ENCODE data around the gene ACAT2. TPM values are rescaled to one million over a fixed set of nuclear protein-coding genes. Genes with fewer than 3 reads are reported as not detected.

The ACAT2 gene
- total and polyA plus RNA-seq, 2 donors (not counting 1 experiment from before 2014, with no cell fraction given), result 6.5 to 31.1 TPM

GRCh38 chr6:159826004-159826403 lies 64.2 kb downstream of the ACAT2 start:
- TF ChIP-seq EZH2 (IDR thresholded peaks at IDR 0.05; ENCODE audit: borderline replicate concordance, insufficient read depth, low read depth, low read length, poor library complexity, severe bottlenecking), result no peak
- no peak for TF ChIP-seq CTCF (IDR thresholded peaks at IDR 0.05)
- Histone ChIP-seq H2AFZ (ENCODE audit: insufficient read depth, low read depth, low read length, poor library complexity, severe bottlenecking) (no peak overlapping the region), H3K4me2 (replicated peaks; ENCODE audit: low read depth, low read length, poor library complexity, severe bottlenecking) (no peak overlapping the region), H3K4me1 (ENCODE audit: control insufficient read depth in 2 of 2, insufficient read depth in 2 of 2, low read length in 2 of 2) (peaks cover 20 to 22% of the 10 kb centered on the region in 2 donors), H3K79me2 (ENCODE audit: control insufficient read depth, insufficient read depth, low read length) (no peaks in the 10 kb centered on the region), H3K27me3 (replicated peaks in 1 of 4; ENCODE audit: control extremely low read depth in 1 of 4, control insufficient read depth in 3 of 4, insufficient read depth in 4 of 4, low read length in 3 of 4) (no peaks in the 10 kb centered on the region), H4K20me1 (ENCODE audit: control insufficient read depth, insufficient read depth, low read length, poor library complexity, severe bottlenecking) (no peaks in the 10 kb centered on the region), H3K36me3 (replicated peaks in 1 of 2; ENCODE audit: control extremely low read depth in 1 of 2, control insufficient read depth in 1 of 2, extremely low read depth in 1 of 2, insufficient read depth in 2 of 2, low read length in 1 of 2) (no peaks in the 10 kb centered on the region), H3K27ac (ENCODE audit: low read length in 2 of 2) (no peak overlapping the region), H3K9ac (ENCODE audit: low read length) (no peak overlapping the region), H3K4me3 (ENCODE audit: control extremely low read depth in 1 of 5, extremely low read depth in 1 of 5, insufficient read depth in 1 of 5, low read depth in 2 of 5, low read length in 4 of 5) (no peak overlapping the region), H3K9me3 (ENCODE audit: control extremely low read depth in 1 of 3, control insufficient read depth in 2 of 3, insufficient read depth in 1 of 3, low read length in 2 of 3) (peaks cover 0 to 7% (median 0%) of the 10 kb centered on the region in 3 donors)
- ATAC-seq (ENCODE audit: low read depth) (no peak), DNase-seq (no peak)
- H3K4me1 Mint-ChIP-seq, result peaks cover 14% of the 10 kb centered on the region
- CTCF ChIA-PET, result no interaction called here
- no peak overlapping the region for H3K27ac Mint-ChIP-seq
- H3K9me3 Mint-ChIP-seq (ENCODE audit: insufficient read depth), result peaks cover 3% of the 10 kb centered on the region
- WGBS (ENCODE audit: insufficient coverage), result 98% methylated on average over 7 of the region's 13 CpGs
- POLR2A ChIA-PET, result no interaction called here
- H3K27me3 Mint-ChIP-seq, result no peaks in the 10 kb centered on the region
- no peak overlapping the region for H3K4me3 Mint-ChIP-seq
- intact Hi-C loops (cut with micrococcal nuclease), result no loop called here

- ATAC-seq (ENCODE audit: low read depth) (no peak), DNase-seq (no peak)
- H3K27me3 ChIP-seq (replicated peaks in 1 of 4; ENCODE audit: control extremely low read depth in 1 of 4, control insufficient read depth in 3 of 4, insufficient read depth in 4 of 4, low read length in 3 of 4), result no peaks in the 10 kb centered on the region
- H3K4me3 Mint-ChIP-seq, result no peak overlapping the region
- H3K79me2 ChIP-seq (ENCODE audit: control insufficient read depth, insufficient read depth, low read length), result no peaks in the 10 kb centered on the region
- no peak overlapping the region for H3K4me3 ChIP-seq (ENCODE audit: control extremely low read depth in 1 of 5, extremely low read depth in 1 of 5, insufficient read depth in 1 of 5, low read depth in 2 of 5, low read length in 4 of 5)
- H3K9me3 ChIP-seq (ENCODE audit: control extremely low read depth in 1 of 3, control insufficient read depth in 2 of 3, insufficient read depth in 1 of 3, low read length in 2 of 3), result peaks cover 0 to 7% (median 0%) of the 10 kb centered on the region in 3 donors
- H4K20me1 ChIP-seq (ENCODE audit: control insufficient read depth, insufficient read depth, low read length, poor library complexity, severe bottlenecking), result no peaks in the 10 kb centered on the region
- peaks cover 10% of the 10 kb centered on the region for H3K4me1 Mint-ChIP-seq
- H3K9me3 Mint-ChIP-seq (ENCODE audit: insufficient read depth), result peaks cover 3% of the 10 kb centered on the region
- intact Hi-C loops (cut with micrococcal nuclease), result no loop called here
- no peak overlapping the region for H3K27ac ChIP-seq (ENCODE audit: low read length in 2 of 2)
- H3K36me3 ChIP-seq (replicated peaks in 1 of 2; ENCODE audit: control extremely low read depth in 1 of 2, control insufficient read depth in 1 of 2, extremely low read depth in 1 of 2, insufficient read depth in 2 of 2, low read length in 1 of 2), result no peaks in the 10 kb centered on the region
- TF ChIP-seq CTCF (IDR thresholded peaks at IDR 0.05) (no peak), EZH2 (IDR thresholded peaks at IDR 0.05; ENCODE audit: borderline replicate concordance, insufficient read depth, low read depth, low read length, poor library complexity, severe bottlenecking) (no peak)
- H3K4me2 ChIP-seq (replicated peaks; ENCODE audit: low read depth, low read length, poor library complexity, severe bottlenecking), result no peak overlapping the region
- H3K4me1 ChIP-seq (ENCODE audit: control insufficient read depth in 2 of 2, insufficient read depth in 2 of 2, low read length in 2 of 2), result peaks cover 15 to 18% of the 10 kb centered on the region in 2 donors
- no peak overlapping the region for H3K27ac Mint-ChIP-seq
- ChIA-PET CTCF (no interaction called here), POLR2A (no interaction called here)
- 99% methylated on average over 9 of the region's 16 CpGs for WGBS (ENCODE audit: insufficient coverage)
- no peaks in the 10 kb centered on the region for H3K27me3 Mint-ChIP-seq
- H3K9ac ChIP-seq (ENCODE audit: low read length), result no peak overlapping the region
- H2AFZ ChIP-seq (ENCODE audit: insufficient read depth, low read depth, low read length, poor library complexity, severe bottlenecking), result no peak overlapping the region
Observed at GRCh38 chr6:159826968-159827647, 65.3 kb downstream of the ACAT2 start.
